Caki2 (cell line): ENCODE results near the gene MYRFL. TPM values are rescaled to one million over a fixed set of nuclear protein-coding genes. Genes with fewer than 3 reads are reported as not detected.

Source experiments
- DNase-seq: peaks from one replicate; pipeline ENCODE4 v3.0.0-alpha.2; 2015; ENCODE audit warnings: low read depth
- in situ Hi-C: cut with HindIII; loops from 2 replicates; pipeline ENCODE4 v1.10.0; 2016; ENCODE audit warnings: low sequenced_read_pairs, low pct_unique_long_range_greater_than_20kb, mixed read lengths
- total RNA-seq: library from RNA; depleted of rRNA; stranded (reverse); fragments of >200 nt; shearing (Covaris generic); gene quantifications from 2 replicates; pipeline ENCODE4 v1.2.3, GENCODE V29; 2014; ENCODE audit warnings: low replicate concordance

Gene MYRFL
- total RNA-seq, 1 experiment from 2014 or later: not detected

GRCh38 chr12:69948851-69949250, 123.8 kb downstream of the MYRFL start:
- in situ Hi-C loops: no loop called here
- no peak for DNase-seq

- DNase-seq: no peak
- in situ Hi-C loops: no loop called here
Measured at GRCh38 chr12:69949311-69950002, 124.4 kb downstream of the MYRFL start.

- no peak for DNase-seq
- in situ Hi-C loops: no loop called here
Measured at GRCh38 chr12:69951108-69951507, 126.1 kb downstream of the MYRFL start.

- no peak for DNase-seq
- in situ Hi-C loops: no loop called here
Measured at GRCh38 chr12:69952890-69953289, 127.9 kb downstream of the MYRFL start.

GRCh38 chr12:69961246-69961645, 136.2 kb downstream of the MYRFL start:
- DNase-seq: no peak
- in situ Hi-C loops: no loop called here

- in situ Hi-C loops: no loop called here
Measured at GRCh38 chr12:69966409-69966808, 141.4 kb downstream of the MYRFL start.

GRCh38 chr12:69966839-69967238, 141.8 kb downstream of the MYRFL start:
- in situ Hi-C loops: no loop called here
- DNase-seq: no peak

More at GRCh38 chr12:69966409-69966808, 141.4 kb downstream of the MYRFL start:
- DNase-seq: peak; percentile 83

- no peak for DNase-seq
- in situ Hi-C loops: no loop called here
Measured at GRCh38 chr12:69969011-69969410, 144.0 kb downstream of the MYRFL start.

- DNase-seq: no peak
- in situ Hi-C loops: no loop called here
Measured at GRCh38 chr12:69972136-69972535, 147.1 kb downstream of the MYRFL start.

- in situ Hi-C loops: no loop called here
- no peak for DNase-seq
Measured at GRCh38 chr12:69978020-69978419, 153.0 kb downstream of the MYRFL start.

GRCh38 chr12:69981881-69982475, 157.0 kb downstream of the MYRFL start:
- in situ Hi-C loops: no loop called here
- no peak for DNase-seq

GRCh38 chr12:69984241-69984640, 159.2 kb downstream of the MYRFL start:
- no peak for DNase-seq
- in situ Hi-C loops: no loop called here

- DNase-seq: peak; percentile 28
- in situ Hi-C loops: no loop called here
Measured at GRCh38 chr12:69985656-69986055, 160.6 kb downstream of the MYRFL start.

GRCh38 chr12:69986114-69986513, 161.1 kb downstream of the MYRFL start:
- DNase-seq: no peak

GRCh38 chr12:69987579-69988091, 162.6 kb downstream of the MYRFL start:
- DNase-seq: peak; percentile 87
- in situ Hi-C loops: no loop called here

More at GRCh38 chr12:69986114-69986513, 161.1 kb downstream of the MYRFL start:
- in situ Hi-C loops: no loop called here

GRCh38 chr12:69988481-69989321, 163.7 kb downstream of the MYRFL start:
- no peak for DNase-seq

GRCh38 chr12:69991690-69992288, 166.8 kb downstream of the MYRFL start:
- peak; percentile 70 for DNase-seq
- in situ Hi-C loops: no loop called here

More at GRCh38 chr12:69988481-69989321, 163.7 kb downstream of the MYRFL start:
- in situ Hi-C loops: no loop called here

- in situ Hi-C loops: no loop called here
- DNase-seq: no peak
Measured at GRCh38 chr12:69993433-69993832, 168.4 kb downstream of the MYRFL start.
